Skeletal muscle satellite cell (primary cell): ENCODE data around the gene CTDP1.

Source experiments
- H3K27me3 ChIP-seq: 2 replicates; pipeline ENCODE4 v1.7.0; 2013; ENCODE audit warnings: low read length; ENCODE audit not compliant: control insufficient read depth, insufficient read depth
- H3K36me3 ChIP-seq: 2 replicates; pipeline ENCODE4 v1.7.0; 2013; ENCODE audit warnings: mild to moderate bottlenecking, control low read depth, low read length; ENCODE audit not compliant: insufficient read depth
- H3K4me1 ChIP-seq: 2 replicates; pipeline ENCODE4 v1.7.0; 2013; ENCODE audit warnings: low read length; ENCODE audit not compliant: control insufficient read depth, insufficient read depth
- H3K4me2 ChIP-seq: 2 replicates; pipeline ENCODE4 v1.7.0; 2013; ENCODE audit warnings: mild to moderate bottlenecking, low read length
- H3K4me3 ChIP-seq: 2 replicates; pipeline ENCODE4 v1.7.0; 2013; ENCODE audit warnings: low read length
- H3K9ac ChIP-seq: 2 replicates; pipeline ENCODE4 v1.7.0; 2013; ENCODE audit warnings: mild to moderate bottlenecking, low read depth, low read length, moderate library complexity
- H3K9me3 ChIP-seq: replicated peaks from 2 replicates; pipeline ENCODE4 v1.7.0; 2013; ENCODE audit warnings: mild to moderate bottlenecking, control low read depth, low read length

Gene CTDP1

GRCh38 chr18:79801217-79801616 lies 121.6 kb downstream of the CTDP1 start:
- Histone ChIP-seq H3K4me2 (no peak overlapping the region), H3K4me3 (no peak overlapping the region), H3K36me3 (no peaks in the 10 kb centered on the region), H3K4me1 (peaks cover 15% of the 10 kb centered on the region), H3K9ac (no peak overlapping the region), H3K9me3 (no peaks in the 10 kb centered on the region), H3K27me3 (peaks cover 89% of the 10 kb centered on the region)

- H3K4me3 ChIP-seq, result no peak overlapping the region
- H3K9me3 ChIP-seq, result no peaks in the 10 kb centered on the region
- peaks cover 10% of the 10 kb centered on the region for H3K4me1 ChIP-seq
- H3K36me3 ChIP-seq, result no peaks in the 10 kb centered on the region
- no peak overlapping the region for H3K9ac ChIP-seq
- no peak overlapping the region for H3K4me2 ChIP-seq
- H3K27me3 ChIP-seq, result peaks cover 88% of the 10 kb centered on the region
These were observed 122.0 kb downstream of the CTDP1 start for GRCh38 chr18:79801641-79802040.

- H3K27me3 ChIP-seq, result peaks cover 85% of the 10 kb centered on the region
- no peaks in the 10 kb centered on the region for H3K36me3 ChIP-seq
- no peak overlapping the region for H3K9ac ChIP-seq
- H3K4me3 ChIP-seq, result no peak overlapping the region
- no peak overlapping the region for H3K4me2 ChIP-seq
- peaks cover 4% of the 10 kb centered on the region for H3K4me1 ChIP-seq
- no peaks in the 10 kb centered on the region for H3K9me3 ChIP-seq
These were observed 122.7 kb downstream of the CTDP1 start for GRCh38 chr18:79802298-79802697.

- no peaks in the 10 kb centered on the region for H3K4me1 ChIP-seq
- no peaks in the 10 kb centered on the region for H3K36me3 ChIP-seq
- no peaks in the 10 kb centered on the region for H3K9me3 ChIP-seq
- H3K4me2 ChIP-seq, result no peak overlapping the region
- no peak overlapping the region for H3K4me3 ChIP-seq
- H3K27me3 ChIP-seq, result peaks cover 77% of the 10 kb centered on the region
- no peak overlapping the region for H3K9ac ChIP-seq
These were observed 124.0 kb downstream of the CTDP1 start for GRCh38 chr18:79803611-79804051.
